Left ventricle myocardium inferior (tissue), 1 donor: ENCODE results near the gene NAPB. TPM values are rescaled to one million over a fixed set of nuclear protein-coding genes. Genes with fewer than 3 reads are reported as not detected.
A peak's percentile ranks its signal among the peaks of the same experiment; 100 is the strongest.

Source experiments
- DNase-seq: peaks from one replicate; pipeline ENCODE4 v3.0.0-alpha.2; 2020
- H3K27ac ChIP-seq: fragments of 200-600 bp; replicated peaks from 2 replicates; pipeline ENCODE4 v1.8.0; 2021
- H3K27me3 ChIP-seq: fragments of 200-600 bp; 2 replicates; pipeline ENCODE4 v1.8.0; 2021; ENCODE audit warnings: low read depth
- H3K36me3 ChIP-seq: fragments of 200-600 bp; 2 replicates; pipeline ENCODE4 v1.8.0; 2021
- H3K4me1 ChIP-seq: fragments of 200-600 bp; 2 replicates; pipeline ENCODE4 v1.8.0; 2021
- H3K4me3 ChIP-seq: fragments of 200-600 bp; 2 replicates; pipeline ENCODE4 v1.8.0; 2021; ENCODE audit warnings: mild to moderate bottlenecking, moderate library complexity
- H3K9me3 ChIP-seq: fragments of 200-600 bp; replicated peaks from 2 replicates; pipeline ENCODE4 v1.8.0; 2021
- intact Hi-C: fragments of 100-400 bp; cut with micrococcal nuclease; formaldehyde crosslinking; loops from one replicate; pipeline ENCODE4 v1.11.0; 2022
- total RNA-seq: library from RNA; stranded (reverse); fragmentation: NEBNext Ultra II Directional; extraction: Animal tissue kit (Norgen Biotek cat#: 25700); gene quantifications from one replicate; pipeline ENCODE4 v1.2.1, GENCODE V29; 2021
- TF ChIP-seq, protein P1 (sequence below): fragments of 200-600 bp; IDR thresholded peaks from 2 replicates; pipeline ENCODE4 v1.8.0; 2021; ENCODE audit warnings: antibody characterized with exemption, mild to moderate bottlenecking, borderline replicate concordance
- donor health status: DM: no; HTN: yes; CAD: no; lungs with severe emphysema.

NAPB gene
- total RNA-seq, 1 donor from 2014 or later, result 5.2 TPM

DNA sequence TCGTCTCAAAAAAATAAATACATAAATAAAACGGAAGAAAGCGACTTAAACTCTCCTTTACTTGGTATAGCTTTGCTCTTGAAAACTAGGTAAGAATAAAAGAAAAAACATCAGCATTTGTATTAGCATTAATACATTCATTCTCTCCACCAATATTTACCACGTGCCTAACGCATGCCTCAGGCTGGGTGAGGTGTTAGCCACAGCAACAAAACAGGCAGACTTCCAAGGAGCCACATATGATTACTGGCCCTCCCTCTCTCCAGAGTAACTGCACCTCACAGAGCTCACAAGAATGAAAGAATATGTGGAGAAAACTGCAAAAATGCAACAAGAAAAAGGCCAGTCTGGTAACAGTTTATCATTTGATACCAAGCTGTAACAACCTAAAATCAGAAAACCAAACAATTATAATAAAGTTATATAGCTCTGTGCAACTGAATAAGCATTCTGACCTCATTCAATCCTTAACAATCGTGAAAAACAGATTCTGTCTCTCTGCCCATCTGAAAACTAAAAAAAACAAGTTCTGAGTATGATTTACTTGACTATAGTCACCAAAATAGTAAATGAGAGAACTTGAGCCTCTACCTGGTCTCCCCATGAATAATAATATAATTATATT lies 5.2 kb downstream of the NAPB start:
- Histone ChIP-seq H3K27ac (peak overlapping the region; percentile 47), H3K4me3 (no peak overlapping the region), H3K36me3 (no peaks in the 10 kb centered on the region), H3K4me1 (peaks cover 79% of the 10 kb centered on the region), H3K27me3 (no peaks in the 10 kb centered on the region), H3K9me3 (no peaks in the 10 kb centered on the region)
- intact Hi-C loops, result no loop called here
- no peak for DNase-seq
- TF ChIP-seq, protein P1, sequence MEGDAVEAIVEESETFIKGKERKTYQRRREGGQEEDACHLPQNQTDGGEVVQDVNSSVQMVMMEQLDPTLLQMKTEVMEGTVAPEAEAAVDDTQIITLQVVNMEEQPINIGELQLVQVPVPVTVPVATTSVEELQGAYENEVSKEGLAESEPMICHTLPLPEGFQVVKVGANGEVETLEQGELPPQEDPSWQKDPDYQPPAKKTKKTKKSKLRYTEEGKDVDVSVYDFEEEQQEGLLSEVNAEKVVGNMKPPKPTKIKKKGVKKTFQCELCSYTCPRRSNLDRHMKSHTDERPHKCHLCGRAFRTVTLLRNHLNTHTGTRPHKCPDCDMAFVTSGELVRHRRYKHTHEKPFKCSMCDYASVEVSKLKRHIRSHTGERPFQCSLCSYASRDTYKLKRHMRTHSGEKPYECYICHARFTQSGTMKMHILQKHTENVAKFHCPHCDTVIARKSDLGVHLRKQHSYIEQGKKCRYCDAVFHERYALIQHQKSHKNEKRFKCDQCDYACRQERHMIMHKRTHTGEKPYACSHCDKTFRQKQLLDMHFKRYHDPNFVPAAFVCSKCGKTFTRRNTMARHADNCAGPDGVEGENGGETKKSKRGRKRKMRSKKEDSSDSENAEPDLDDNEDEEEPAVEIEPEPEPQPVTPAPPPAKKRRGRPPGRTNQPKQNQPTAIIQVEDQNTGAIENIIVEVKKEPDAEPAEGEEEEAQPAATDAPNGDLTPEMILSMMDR, result no peak

- intact Hi-C loops, result no loop called here
- no peak overlapping the region for H3K4me3 ChIP-seq
- no peaks in the 10 kb centered on the region for H3K9me3 ChIP-seq
- H3K27me3 ChIP-seq, result no peaks in the 10 kb centered on the region
- DNase-seq, result no peak
- TF ChIP-seq, protein P1, result no peak
- H3K36me3 ChIP-seq, result no peaks in the 10 kb centered on the region
- H3K27ac ChIP-seq, result peak overlapping the region; percentile 47
- peaks cover 79% of the 10 kb centered on the region for H3K4me1 ChIP-seq
These were observed 5.7 kb downstream of the NAPB start for GRCh38 chr20:23415555-23415954.

DNA sequence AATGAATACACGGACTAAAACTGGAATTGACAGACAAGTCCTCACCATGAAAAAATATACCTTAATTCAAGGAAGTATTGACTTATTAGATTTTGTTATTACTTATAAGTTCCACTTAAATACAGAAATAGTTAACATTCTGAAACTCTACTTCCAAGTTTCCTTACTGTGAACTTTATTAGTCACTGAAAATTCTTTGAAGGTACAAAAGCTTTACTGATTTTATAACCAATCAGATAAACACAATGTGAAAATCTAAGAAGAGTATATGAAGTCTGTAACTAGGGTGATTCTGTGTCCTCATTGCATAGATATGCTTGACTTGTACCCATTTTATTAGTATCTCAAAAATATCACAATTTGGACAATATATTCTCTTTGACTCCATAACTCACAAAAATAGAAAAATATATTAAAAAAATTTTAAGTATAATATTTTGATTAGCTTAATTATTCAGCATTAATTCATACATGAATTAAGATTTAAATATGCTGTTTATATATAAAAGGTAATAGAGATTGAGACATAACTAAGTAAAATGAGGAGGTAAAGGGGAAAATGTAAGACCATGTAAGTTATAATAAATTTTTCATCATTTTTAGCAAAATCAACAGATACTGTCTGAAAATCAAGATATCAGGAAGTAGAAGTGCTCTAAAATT lies 6.6 kb downstream of the NAPB start:
- Histone ChIP-seq H3K27ac (no peak overlapping the region), H3K36me3 (no peaks in the 10 kb centered on the region), H3K27me3 (no peaks in the 10 kb centered on the region), H3K4me3 (no peak overlapping the region), H3K4me1 (peaks cover 77% of the 10 kb centered on the region), H3K9me3 (no peaks in the 10 kb centered on the region)
- TF ChIP-seq, protein P1, result no peak
- DNase-seq, result no peak
- intact Hi-C loops, result no loop called here

DNA sequence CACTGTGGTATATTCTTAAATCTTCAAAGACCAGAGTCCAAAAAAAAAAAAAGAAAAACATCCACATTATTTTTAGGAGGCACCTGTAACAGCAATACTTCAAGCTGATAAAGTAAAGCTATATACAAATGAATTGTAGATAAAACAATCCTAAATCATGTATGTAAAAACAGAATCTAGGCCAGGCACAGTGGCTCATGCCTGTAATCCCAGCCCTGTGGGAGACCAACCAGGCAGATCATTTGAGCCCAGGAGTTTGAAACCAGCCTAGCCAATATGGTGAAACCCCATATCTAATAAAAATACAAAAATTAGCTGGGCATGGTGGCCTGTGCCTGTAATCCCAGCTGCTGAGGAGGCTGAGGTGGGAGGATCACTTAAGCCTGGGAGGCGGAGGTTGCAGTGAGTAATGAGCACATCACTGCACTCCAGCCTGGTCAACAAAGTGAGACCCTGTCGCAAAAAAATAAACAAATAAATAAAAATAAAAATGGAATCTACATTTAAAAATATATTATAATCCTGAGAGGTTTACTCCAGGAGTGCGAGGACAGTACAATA lies 7.3 kb downstream of the NAPB start:
- Histone ChIP-seq H3K27ac (no peak overlapping the region), H3K4me1 (peaks cover 77% of the 10 kb centered on the region), H3K27me3 (no peaks in the 10 kb centered on the region), H3K9me3 (no peaks in the 10 kb centered on the region), H3K4me3 (no peak overlapping the region), H3K36me3 (no peaks in the 10 kb centered on the region)
- TF ChIP-seq, protein P1, result no peak
- intact Hi-C loops, result no loop called here
- DNase-seq, result no peak

DNA sequence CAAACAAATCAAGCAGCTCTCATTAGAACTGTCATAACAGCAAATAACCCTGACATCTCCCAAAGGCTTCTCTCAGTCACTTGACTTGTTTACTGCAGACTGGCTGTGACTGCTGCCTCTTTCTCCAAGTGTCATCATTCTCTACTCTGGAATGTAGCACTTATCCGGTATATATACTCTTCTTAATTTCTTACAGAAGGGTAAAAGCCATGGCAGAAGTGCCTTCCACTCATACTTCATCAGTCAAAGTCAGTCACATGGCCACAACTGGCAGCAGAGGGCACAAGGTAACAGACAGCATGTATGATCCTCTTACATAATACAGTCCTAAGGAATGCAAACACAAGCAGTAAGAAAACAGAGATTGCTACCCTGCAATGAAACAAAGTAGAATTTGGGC lies 9.3 kb downstream of the NAPB start:
- intact Hi-C loops, result no loop called here
- TF ChIP-seq, protein P1, result no peak
- peaks cover 77% of the 10 kb centered on the region for H3K4me1 ChIP-seq
- H3K36me3 ChIP-seq, result no peaks in the 10 kb centered on the region
- H3K27me3 ChIP-seq, result no peaks in the 10 kb centered on the region
- peak overlapping the region; percentile 56 for H3K27ac ChIP-seq
- DNase-seq, result no peak
- H3K9me3 ChIP-seq, result no peaks in the 10 kb centered on the region
- no peak overlapping the region for H3K4me3 ChIP-seq
